Neural cell (in vitro differentiated cells): ENCODE data around the gene TCEAL6. TPM values are rescaled to one million over a fixed set of nuclear protein-coding genes. Genes with fewer than 3 reads are reported as not detected.
A peak's percentile ranks its signal among the peaks of the same experiment; 100 is the strongest.

Source experiments
- H2AFZ ChIP-seq: fragments of 200-600, 300-800 bp; sonication (generic), shearing (Covaris generic); 2 replicates; pipeline ENCODE4 v1.6.0; 2014; ENCODE audit warnings: low read depth, mild to moderate bottlenecking, antibody characterized with exemption, low read length, moderate library complexity
- H3F3A ChIP-seq: fragments of 200-600 bp; shearing (Covaris generic); 2 replicates; pipeline ENCODE4 v1.6.1; 2016; ENCODE audit warnings: mild to moderate bottlenecking, moderate library complexity, mixed read lengths, antibody characterized with exemption, low read length; ENCODE audit not compliant: insufficient read depth, poor library complexity, severe bottlenecking
- H3K27ac ChIP-seq: fragments of 200-600, 300-800 bp; sonication (generic), shearing (Covaris generic); 2 replicates; pipeline ENCODE4 v1.5.1; 2014; ENCODE audit warnings: mild to moderate bottlenecking, low read length, moderate library complexity
- H3K27me3 ChIP-seq: fragments of 300-800, 200-600 bp; sonication (generic), shearing (Covaris generic); 2 replicates; pipeline ENCODE4 v1.6.0; 2014; ENCODE audit warnings: mild to moderate bottlenecking, low read depth, low read length, moderate library complexity; ENCODE audit not compliant: insufficient read depth
- H3K36me3 ChIP-seq: fragments of 300-800, 200-600 bp; sonication (generic), shearing (Covaris generic); 2 replicates; pipeline ENCODE4 v1.5.1; 2014; ENCODE audit warnings: mild to moderate bottlenecking, antibody characterized with exemption, low read length, moderate library complexity; ENCODE audit not compliant: insufficient read depth
- H3K4me2 ChIP-seq: fragments of 300-800, 200-600 bp; sonication (generic), shearing (Covaris generic); 2 replicates; pipeline ENCODE4 v1.6.0; 2014; ENCODE audit warnings: mild to moderate bottlenecking, low read length
- H3K4me3 ChIP-seq: fragments of 300-800, 200-600 bp; sonication (generic), shearing (Covaris generic); 2 replicates; pipeline ENCODE4 v1.5.1; 2014; ENCODE audit warnings: mild to moderate bottlenecking, low read length, moderate library complexity
- H3K79me2 ChIP-seq: fragments of 200-600 bp; shearing (Covaris generic); replicated peaks from 2 replicates; pipeline ENCODE4 v1.6.0; 2014; ENCODE audit warnings: mild to moderate bottlenecking, low read length, moderate library complexity; ENCODE audit not compliant: insufficient read depth
- H3K9ac ChIP-seq: fragments of 300-800, 200-600 bp; sonication (generic), shearing (Covaris generic); 2 replicates; pipeline ENCODE4 v1.6.1; 2016; ENCODE audit warnings: mild to moderate bottlenecking, low read length, mixed read lengths
- H3K9me2 ChIP-seq: fragments of 200-600 bp; shearing (Covaris generic); 2 replicates; pipeline ENCODE4 v1.6.1; 2016; ENCODE audit warnings: mild to moderate bottlenecking, low read length, mixed read lengths; ENCODE audit not compliant: insufficient read depth
- H3K9me3 ChIP-seq: fragments of 200-600, 300-800 bp; sonication (generic), shearing (Covaris generic); 2 replicates; pipeline ENCODE4 v1.6.1; 2016; ENCODE audit warnings: mild to moderate bottlenecking, mixed run types, low read length, moderate library complexity, mixed read lengths
- H4K20me1 ChIP-seq: fragments of 200-600 bp; shearing (Covaris generic); 2 replicates; pipeline ENCODE4 v1.6.1; 2016; ENCODE audit warnings: mild to moderate bottlenecking, mixed run types; ENCODE audit not compliant: insufficient read depth
- CTCF ChIP-seq: fragments of 450-650 bp; IDR thresholded peaks from 2 replicates; pipeline ENCODE4 v1.5.1; 2014; ENCODE audit warnings: antibody characterized with exemption, mild to moderate bottlenecking, moderate library complexity; ENCODE audit not compliant: poor library complexity, severe bottlenecking
- EP300 ChIP-seq: fragments of 450-650 bp; conservative IDR thresholded peaks from 2 replicates; pipeline ENCODE4 v1.6.1; 2014; ENCODE audit warnings: antibody characterized with exemption, mild to moderate bottlenecking, moderate library complexity; ENCODE audit not compliant: poor library complexity, severe bottlenecking
- EZH2 ChIP-seq: fragments of 200-600, 300-800 bp; shearing (Covaris generic), sonication (generic); IDR thresholded peaks from 2 replicates; pipeline ENCODE4 v1.6.1; 2014; ENCODE audit warnings: antibody characterized with exemption, low read length, borderline replicate concordance, mild to moderate bottlenecking; ENCODE audit not compliant: insufficient read depth, poor library complexity, severe bottlenecking
- MXI1 ChIP-seq: fragments of 450-650 bp; conservative IDR thresholded peaks from 2 replicates; pipeline ENCODE4 v1.6.1; 2014; ENCODE audit warnings: antibody characterized with exemption, mild to moderate bottlenecking; ENCODE audit not compliant: poor library complexity, severe bottlenecking
- POLR2AphosphoS5 ChIP-seq: IDR thresholded peaks from 2 replicates; pipeline ENCODE4 v1.6.1; 2012
- RAD21 ChIP-seq: fragments of 450-650 bp; conservative IDR thresholded peaks from 2 replicates; pipeline ENCODE4 v1.6.1; 2014; ENCODE audit warnings: antibody characterized with exemption, mild to moderate bottlenecking, moderate library complexity
- REST ChIP-seq: IDR thresholded peaks from 2 replicates; pipeline ENCODE4 v1.6.1; 2012; ENCODE audit warnings: borderline replicate concordance
- SMC3 ChIP-seq: fragments of 450-650 bp; conservative IDR thresholded peaks from 2 replicates; pipeline ENCODE4 v1.6.1; 2014; ENCODE audit warnings: antibody characterized with exemption, mild to moderate bottlenecking, moderate library complexity; ENCODE audit not compliant: poor library complexity
- TAF1 ChIP-seq: IDR thresholded peaks from 2 replicates; pipeline ENCODE4 v1.6.1; 2012; ENCODE audit warnings: low read depth
- polyA plus RNA-seq: library from polyadenylated mRNA; depleted of rRNA; stranded (reverse); fragments of >200 nt; gene quantifications from 2 replicates; pipeline ENCODE4 v1.2.3, GENCODE V29; 2014

Gene TCEAL6
- polyA plus RNA-seq, 1 donor from 2014 or later = not detected

- H4K20me1 ChIP-seq = no peaks in the 10 kb centered on the region
- H3F3A ChIP-seq = no peaks in the 10 kb centered on the region
- no peaks in the 10 kb centered on the region for H3K79me2 ChIP-seq
- H3K9me2 ChIP-seq = no peaks in the 10 kb centered on the region
- peak within 1 kb of the TSS; percentile 16 for H3K9ac ChIP-seq
- H3K27me3 ChIP-seq = no peaks in the 10 kb centered on the region
- H3K27ac ChIP-seq = no peak within 1 kb of the TSS
- H3K9me3 ChIP-seq = no peaks in the 10 kb centered on the region
- peak within 1 kb of the TSS; percentile 55 for H3K4me3 ChIP-seq
- no peaks in the 10 kb centered on the region for H3K36me3 ChIP-seq
- H3K4me2 ChIP-seq = no peak within 1 kb of the TSS
- no peak for TF ChIP-seq MXI1
- TF ChIP-seq POLR2AphosphoS5 = no peak
- no peak for TF ChIP-seq SMC3
- TF ChIP-seq CTCF = no peak
- TF ChIP-seq EP300 = no peak
- TF ChIP-seq TAF1 = no peak
- no peak for TF ChIP-seq EZH2
- no peak for TF ChIP-seq RAD21
- no peak for TF ChIP-seq REST
- H2AFZ ChIP-seq = no peak within 1 kb of the TSS
Measured at GRCh38 chrX:102155806-102156179, 13.5 kb upstream of the TCEAL6 start, which contains the start of gene BEX5. BEX5 (minus strand) TSS chrX:102155977; CDS start chrX:102154265, 1,712 bp downstream.

- H3K79me2 ChIP-seq = no peaks in the 10 kb centered on the region
- no peak overlapping the region for H3K4me2 ChIP-seq
- TF ChIP-seq MXI1 (no peak), POLR2AphosphoS5 (no peak), CTCF (no peak), SMC3 (no peak), EZH2 (no peak), REST (no peak), EP300 (no peak), RAD21 (no peak), TAF1 (no peak)
- no peaks in the 10 kb centered on the region for H3F3A ChIP-seq
- H3K9ac ChIP-seq = peak overlapping the region; percentile 16
- H3K36me3 ChIP-seq = no peaks in the 10 kb centered on the region
- peak overlapping the region; percentile 55 for H3K4me3 ChIP-seq
- no peaks in the 10 kb centered on the region for H3K9me3 ChIP-seq
- H2AFZ ChIP-seq = no peak overlapping the region
- no peak overlapping the region for H3K27ac ChIP-seq
- H3K9me2 ChIP-seq = no peaks in the 10 kb centered on the region
- no peaks in the 10 kb centered on the region for H4K20me1 ChIP-seq
- H3K27me3 ChIP-seq = no peaks in the 10 kb centered on the region
Measured at GRCh38 chrX:102154900-102155805, 12.9 kb upstream of the TCEAL6 start.
